ENCODE results near the gene MECR.
A peak's percentile ranks its signal among the peaks of the same experiment; 100 is the strongest.

MECR gene

GRCh38 chr1:29209173-29209572 lies 21.6 kb downstream of the MECR start:
- no peak for DNase-seq (ENCODE audit: extremely low read depth, low read depth)
- H3K4me3 ChIP-seq (replicated peaks; ENCODE audit: low read depth, low read length): no peak overlapping the region
- no peak for TF ChIP-seq CTCF (IDR thresholded peaks at IDR 0.05; ENCODE audit: low read depth, low read length, missing control alignments)

GRCh38 chr1:29208442-29208841 lies 22.3 kb downstream of the MECR start:
- TF ChIP-seq CTCF (IDR thresholded peaks at IDR 0.05; ENCODE audit: low read depth, low read length, missing control alignments): no peak
- DNase-seq (ENCODE audit: extremely low read depth, low read depth): no peak
- no peak overlapping the region for H3K4me3 ChIP-seq (replicated peaks; ENCODE audit: low read depth, low read length)

- peak; percentile 99 for TF ChIP-seq CTCF (IDR thresholded peaks at IDR 0.05; ENCODE audit: low read depth, low read length, missing control alignments)
- peak; percentile 98 for DNase-seq (ENCODE audit: extremely low read depth, low read depth)
Observed at GRCh38 chr1:29202584-29203340, 28.0 kb downstream of the MECR start.

GRCh38 chr1:29202053-29202452 lies 28.7 kb downstream of the MECR start:
- H3K4me3 ChIP-seq (replicated peaks; ENCODE audit: low read depth, low read length): no peak overlapping the region
- no peak for DNase-seq (ENCODE audit: extremely low read depth, low read depth)
- TF ChIP-seq CTCF (IDR thresholded peaks at IDR 0.05; ENCODE audit: low read depth, low read length, missing control alignments): no peak

More at GRCh38 chr1:29202584-29203340, 28.0 kb downstream of the MECR start:
- no peak overlapping the region for H3K4me3 ChIP-seq (replicated peaks; ENCODE audit: low read depth, low read length)

- TF ChIP-seq CTCF (IDR thresholded peaks at IDR 0.05; ENCODE audit: low read depth, low read length, missing control alignments): no peak
- H3K4me3 ChIP-seq (replicated peaks; ENCODE audit: low read depth, low read length): no peak overlapping the region
- no peak for DNase-seq (ENCODE audit: extremely low read depth, low read depth)
Observed at GRCh38 chr1:29201595-29202051, 29.1 kb downstream of the MECR start.

GRCh38 chr1:29200906-29201594 lies 29.7 kb downstream of the MECR start:
- no peak overlapping the region for H3K4me3 ChIP-seq (replicated peaks; ENCODE audit: low read depth, low read length)
- TF ChIP-seq CTCF (IDR thresholded peaks at IDR 0.05; ENCODE audit: low read depth, low read length, missing control alignments): no peak
- DNase-seq (ENCODE audit: extremely low read depth, low read depth): no peak

Measured in HFF-Myc (cell line).